NCI-H187 (cell line): ENCODE results near the gene FUBP3.

Experiments
- DNase-seq, 2 experiments: peaks; one replicate each; lab custom pipeline; 2025; lab: John Stamatoyannopoulos, UW

FUBP3 gene

GRCh38 chr9:130607640-130608420 is 28.5 kb downstream of the FUBP3 start:
- no peak for DNase-seq

- DNase-seq = no peak
Measured at GRCh38 chr9:130608554-130609134, 29.3 kb downstream of the FUBP3 start.

GRCh38 chr9:130609163-130609562 is 29.8 kb downstream of the FUBP3 start:
- no peak for DNase-seq

- DNase-seq = no peak
Measured at GRCh38 chr9:130610862-130611707, 31.7 kb downstream of the FUBP3 start.

- DNase-seq = no peak
Measured at GRCh38 chr9:130616451-130616850, 37.1 kb downstream of the FUBP3 start.

DNA sequence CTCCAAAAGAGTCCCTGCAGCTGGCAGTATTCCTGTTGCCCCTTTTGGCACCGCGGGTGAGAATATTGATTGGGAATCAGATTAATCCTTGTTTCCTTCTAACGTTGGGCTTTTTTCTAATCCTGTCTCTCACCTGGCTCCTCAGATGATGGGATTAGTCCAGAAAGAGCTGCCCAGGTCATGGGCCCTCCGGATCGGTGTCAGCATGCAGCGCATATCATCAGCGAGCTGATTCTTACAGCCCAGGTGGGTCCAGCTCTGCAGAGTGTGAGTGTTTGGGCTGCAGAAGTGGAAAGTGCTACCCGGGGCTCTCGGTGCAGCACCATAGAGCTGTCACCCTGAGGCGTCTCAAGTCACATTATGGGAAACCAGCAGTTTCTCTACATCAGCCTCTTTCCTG is 44.1 kb downstream of the FUBP3 start:
- no peak for DNase-seq

GRCh38 chr9:130624154-130624553 is 44.8 kb downstream of the FUBP3 start:
- DNase-seq = no peak

DNA sequence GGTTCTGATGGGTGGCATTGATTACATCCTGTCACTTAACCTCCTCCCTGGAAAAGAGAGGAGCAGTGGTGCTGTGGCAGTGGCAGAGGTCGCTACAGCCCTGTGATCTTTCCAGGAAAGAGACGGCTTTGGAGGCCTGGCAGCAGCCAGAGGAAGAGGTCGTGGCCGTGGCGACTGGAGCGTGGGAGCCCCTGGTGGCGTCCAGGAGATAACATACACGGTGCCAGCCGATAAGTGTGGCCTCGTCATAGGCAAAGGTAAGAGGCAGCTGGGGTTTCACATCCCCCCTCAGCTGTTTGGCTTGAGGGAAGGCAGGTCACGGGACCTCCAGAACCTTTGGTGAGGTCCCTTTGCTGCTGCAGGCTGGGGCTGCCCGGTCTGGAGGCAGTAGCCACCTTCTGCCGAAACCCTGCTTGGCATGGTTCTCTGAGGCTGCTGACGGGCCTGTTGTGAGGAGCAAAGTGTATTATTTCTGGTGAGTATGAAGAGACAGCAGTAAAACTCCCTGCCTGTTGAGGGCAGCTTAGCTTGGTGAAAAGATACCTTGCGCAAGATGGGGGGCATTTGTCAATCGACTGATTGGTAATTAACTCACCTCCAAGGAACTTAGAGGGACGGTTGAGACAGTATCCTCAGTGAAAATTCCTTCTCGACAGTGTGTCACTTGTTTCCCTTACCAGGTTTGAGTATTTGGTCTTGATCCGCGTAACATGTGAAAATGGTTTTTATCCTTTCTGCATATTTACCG is 47.0 kb downstream of the FUBP3 start:
- DNase-seq = no peak

DNA sequence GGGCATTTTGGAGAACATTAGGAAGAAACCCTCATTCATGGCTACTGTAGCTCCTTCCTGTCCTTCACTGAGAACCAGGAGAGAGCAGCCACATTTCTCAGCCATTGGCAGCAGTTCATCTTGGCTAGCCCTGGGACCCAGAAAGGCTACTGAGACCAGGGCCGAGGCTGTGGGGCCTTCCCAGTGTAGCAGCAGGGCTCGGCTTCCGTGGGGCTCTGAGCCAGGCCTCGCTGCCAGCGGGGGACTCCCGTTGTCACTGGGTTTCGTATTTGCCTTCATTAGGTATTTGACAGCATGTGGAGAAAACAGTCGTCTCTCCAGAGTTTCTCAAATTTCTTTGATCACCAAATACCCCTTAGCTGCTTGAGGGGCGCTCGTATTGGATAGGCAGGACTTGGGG is 47.7 kb downstream of the FUBP3 start:
- DNase-seq = no peak

GRCh38 chr9:130627896-130628792 is 48.8 kb downstream of the FUBP3 start:
- DNase-seq = no peak

GRCh38 chr9:130629443-130630070 is 50.2 kb downstream of the FUBP3 start:
- DNase-seq = no peak

GRCh38 chr9:130630071-130630450 is 50.7 kb downstream of the FUBP3 start:
- no peak for DNase-seq

GRCh38 chr9:130630506-130631330 is 51.3 kb downstream of the FUBP3 start:
- no peak for DNase-seq

DNA sequence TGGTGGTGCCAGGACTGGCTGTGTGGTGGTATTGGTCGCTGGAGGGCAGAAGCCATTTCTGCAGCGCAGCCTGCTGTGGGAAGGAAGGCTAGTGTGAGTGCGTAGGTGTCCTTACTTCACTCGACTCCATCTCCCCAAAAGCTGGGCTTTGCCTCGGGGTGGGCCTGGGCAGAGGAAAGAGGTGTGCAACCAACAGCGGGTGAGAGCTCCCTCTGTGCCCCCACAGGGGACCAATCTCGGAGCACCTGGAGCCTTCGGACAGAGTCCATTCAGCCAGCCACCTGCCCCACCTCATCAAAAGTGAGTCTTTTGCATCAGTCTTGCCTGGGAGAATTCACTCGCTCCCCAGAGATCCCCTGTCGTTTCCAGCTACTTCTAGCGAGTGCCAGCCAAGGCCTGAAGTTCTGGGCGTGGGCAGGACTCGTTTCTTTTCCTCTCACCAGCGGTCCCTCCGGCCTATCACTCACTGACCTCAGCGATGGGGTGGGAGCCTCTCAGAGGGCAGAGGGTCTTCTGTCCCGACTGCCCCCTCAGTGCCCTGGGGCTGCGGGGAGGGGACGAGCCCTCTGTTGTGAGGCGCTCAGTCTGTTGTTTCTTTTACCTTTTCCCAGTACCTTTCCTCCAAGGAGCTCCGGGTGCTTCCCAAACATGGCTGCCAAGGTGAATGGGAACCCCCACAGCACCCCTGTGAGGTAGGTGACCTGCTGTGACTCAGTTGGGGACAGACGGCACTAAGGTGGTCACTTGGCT is 52.1 kb downstream of the FUBP3 start:
- no peak for DNase-seq

DNA sequence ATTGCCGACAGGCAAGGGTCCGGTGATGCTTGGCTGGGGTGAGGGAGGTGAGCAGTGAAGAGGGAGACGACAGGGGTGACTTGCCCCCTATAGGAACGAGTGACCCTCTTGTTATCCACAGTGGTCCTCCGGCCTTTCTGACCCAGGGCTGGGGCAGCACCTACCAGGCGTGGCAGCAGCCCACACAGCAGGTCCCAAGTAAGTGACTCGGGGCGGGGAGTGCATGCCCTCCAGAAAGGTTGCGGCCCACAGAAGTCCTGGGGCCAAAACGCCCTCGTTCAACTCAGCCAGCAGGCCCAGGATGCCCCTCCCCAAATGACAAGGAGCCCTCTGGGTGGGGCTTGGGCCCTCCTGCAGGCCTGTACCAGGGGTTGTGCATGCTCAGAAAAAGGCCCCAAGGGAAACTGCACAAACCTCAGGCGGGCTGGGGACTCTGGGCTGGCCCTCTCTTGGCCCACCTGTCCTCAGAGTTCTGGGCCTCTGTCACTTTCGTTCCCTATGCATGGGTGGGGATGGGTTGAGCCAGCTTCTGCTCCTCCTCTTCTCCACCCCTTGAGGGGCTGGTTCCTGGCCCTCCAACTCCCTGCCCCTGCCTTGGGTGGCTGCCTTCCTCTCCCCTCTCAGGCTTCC is 52.8 kb downstream of the FUBP3 start:
- DNase-seq = no peak

- DNase-seq = no peak
Measured at GRCh38 chr9:130632841-130633240, 53.5 kb downstream of the FUBP3 start.

DNA sequence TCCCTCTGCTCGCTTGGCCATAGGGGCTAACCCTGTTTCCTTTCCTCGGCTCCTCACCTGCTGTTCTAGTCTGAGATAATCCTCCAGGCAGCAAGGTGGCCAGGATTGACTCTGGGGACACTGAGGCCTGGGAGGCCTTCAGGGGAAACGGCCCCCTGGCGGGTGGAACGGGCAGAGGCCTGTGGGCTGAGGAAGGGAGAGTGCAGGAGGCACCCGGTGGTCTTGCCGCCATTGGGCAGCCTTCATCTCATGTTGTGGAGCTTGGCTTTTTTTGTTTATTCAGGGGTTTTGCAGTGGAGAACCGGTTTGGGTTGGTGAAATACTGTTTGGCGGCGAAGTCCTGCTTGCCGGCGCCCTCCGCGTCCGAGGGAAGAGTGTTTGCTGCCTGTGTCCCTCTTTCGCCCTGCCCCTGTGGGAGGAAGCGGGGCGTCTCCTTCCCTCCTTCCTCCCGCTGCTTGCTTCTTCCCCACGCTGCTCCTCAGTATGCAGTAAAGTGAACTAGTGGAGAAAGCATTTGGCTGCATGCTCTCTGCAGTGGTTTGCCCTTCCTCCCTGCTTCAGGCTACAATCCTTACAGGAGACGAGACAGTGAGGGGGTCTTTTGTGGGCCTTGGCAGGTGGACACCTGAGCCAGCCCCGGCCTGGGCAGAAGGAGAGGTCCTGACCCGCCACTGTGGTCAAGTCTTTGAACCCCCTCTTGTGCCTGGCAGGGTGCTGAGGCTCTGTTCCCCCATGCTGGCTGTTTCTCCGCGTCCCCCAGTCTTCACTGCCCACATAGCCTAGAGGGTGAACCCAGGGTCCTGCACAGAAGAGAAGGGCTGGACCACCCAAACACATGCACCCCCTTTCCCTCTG is 54.2 kb downstream of the FUBP3 start:
- no peak for DNase-seq
